ENCODE measurements around the gene VKORC1L1. TPM values are rescaled to one million over a fixed set of nuclear protein-coding genes. Genes with fewer than 3 reads are reported as not detected.

The VKORC1L1 gene
- polyA plus RNA-seq, 1 donor, result 18.6 TPM

Other genes with a start within 250 kb of the VKORC1L1 start
- gene GUSB, start 109.1 kb downstream of the VKORC1L1 start, polyA plus RNA-seq (ENCODE audit: insufficient read length), result 33.4 TPM
- 9.2 TPM for gene ASL, start 202.7 kb downstream of the VKORC1L1 start, polyA plus RNA-seq (ENCODE audit: insufficient read length)
- gene CRCP, start 241.8 kb downstream of the VKORC1L1 start, polyA plus RNA-seq (ENCODE audit: insufficient read length), result 21.5 TPM

Data from forelimb muscle (tissue), 1 donor.